HAP-1 (cell line): Measurements from ENCODE around the gene HEMK1.

Source experiments
- DNase-seq, 2 experiments: peaks; one replicate each; pipeline ENCODE4 v3.0.0-alpha.2; 2016 to 2020; ENCODE audit warnings: low spot score in 2 of 2
- H3K27me3 ChIP-seq: fragments of 250-450 bp; sonication (Bioruptor Pico); 2 replicates; pipeline ENCODE4 v1.5.1; 2020; ENCODE audit warnings: low read depth, mild to moderate bottlenecking, moderate library complexity
- H3K36me3 ChIP-seq: fragments of 250-450 bp; sonication (Bioruptor Pico); replicated peaks from 2 replicates; pipeline ENCODE4 v1.5.1; 2020; ENCODE audit warnings: mild to moderate bottlenecking
- H3K4me1 ChIP-seq: fragments of 250-450 bp; sonication (Bioruptor Pico); 2 replicates; pipeline ENCODE4 v1.5.1; 2020; ENCODE audit warnings: mild to moderate bottlenecking
- H3K4me3 ChIP-seq: fragments of 250-450 bp; sonication (Bioruptor Pico); 2 replicates; pipeline ENCODE4 v1.5.1; 2020; ENCODE audit warnings: mild to moderate bottlenecking, moderate library complexity
- H3K9me3 ChIP-seq: fragments of 250-450 bp; sonication (Bioruptor Pico); 2 replicates; pipeline ENCODE4 v1.5.1; 2020; ENCODE audit warnings: mild to moderate bottlenecking, moderate library complexity
- in situ Hi-C: fragments of 300-500 bp; cut with MboI; formaldehyde crosslinking; loops from 3 replicates; pipeline ENCODE4 v1.14.3; 2020; ENCODE audit warnings: low sequenced_read_pairs, inconsistent platforms, mixed read lengths

Gene HEMK1

GRCh38 chr3:50534681-50535330 lies 34.5 kb upstream of the HEMK1 start:
- no peaks in the 10 kb centered on the region for H3K36me3 ChIP-seq
- no peaks in the 10 kb centered on the region for H3K27me3 ChIP-seq
- no peak for DNase-seq
- H3K9me3 ChIP-seq = no peaks in the 10 kb centered on the region
- no peaks in the 10 kb centered on the region; the same call in 1 of the 2 replicates for H3K4me1 ChIP-seq
- H3K4me3 ChIP-seq = no peak overlapping the region
- in situ Hi-C loops = no loop called here

GRCh38 chr3:50536471-50537180 lies 32.7 kb upstream of the HEMK1 start:
- Histone ChIP-seq H3K4me1 (no peaks in the 10 kb centered on the region; the same call in 1 of the 2 replicates), H3K27me3 (no peaks in the 10 kb centered on the region), H3K4me3 (no peak overlapping the region), H3K36me3 (no peaks in the 10 kb centered on the region), H3K9me3 (no peaks in the 10 kb centered on the region)
- DNase-seq = no peak
- in situ Hi-C loops = no loop called here

- no peaks in the 10 kb centered on the region; the same call in 1 of the 2 replicates for H3K4me1 ChIP-seq
- in situ Hi-C loops = no loop called here
- H3K27me3 ChIP-seq = no peaks in the 10 kb centered on the region
- no peak overlapping the region for H3K4me3 ChIP-seq
- H3K36me3 ChIP-seq = no peaks in the 10 kb centered on the region
- DNase-seq = no peak
- no peaks in the 10 kb centered on the region for H3K9me3 ChIP-seq
Observed at GRCh38 chr3:50537421-50538129, 31.7 kb upstream of the HEMK1 start.

- no peak overlapping the region for H3K4me3 ChIP-seq
- no peaks in the 10 kb centered on the region for H3K27me3 ChIP-seq
- no peak for DNase-seq
- H3K9me3 ChIP-seq = no peaks in the 10 kb centered on the region
- no peaks in the 10 kb centered on the region; the same call in 1 of the 2 replicates for H3K4me1 ChIP-seq
- in situ Hi-C loops = no loop called here
- H3K36me3 ChIP-seq = no peaks in the 10 kb centered on the region
Observed at GRCh38 chr3:50539356-50540286, 29.7 kb upstream of the HEMK1 start.

DNA sequence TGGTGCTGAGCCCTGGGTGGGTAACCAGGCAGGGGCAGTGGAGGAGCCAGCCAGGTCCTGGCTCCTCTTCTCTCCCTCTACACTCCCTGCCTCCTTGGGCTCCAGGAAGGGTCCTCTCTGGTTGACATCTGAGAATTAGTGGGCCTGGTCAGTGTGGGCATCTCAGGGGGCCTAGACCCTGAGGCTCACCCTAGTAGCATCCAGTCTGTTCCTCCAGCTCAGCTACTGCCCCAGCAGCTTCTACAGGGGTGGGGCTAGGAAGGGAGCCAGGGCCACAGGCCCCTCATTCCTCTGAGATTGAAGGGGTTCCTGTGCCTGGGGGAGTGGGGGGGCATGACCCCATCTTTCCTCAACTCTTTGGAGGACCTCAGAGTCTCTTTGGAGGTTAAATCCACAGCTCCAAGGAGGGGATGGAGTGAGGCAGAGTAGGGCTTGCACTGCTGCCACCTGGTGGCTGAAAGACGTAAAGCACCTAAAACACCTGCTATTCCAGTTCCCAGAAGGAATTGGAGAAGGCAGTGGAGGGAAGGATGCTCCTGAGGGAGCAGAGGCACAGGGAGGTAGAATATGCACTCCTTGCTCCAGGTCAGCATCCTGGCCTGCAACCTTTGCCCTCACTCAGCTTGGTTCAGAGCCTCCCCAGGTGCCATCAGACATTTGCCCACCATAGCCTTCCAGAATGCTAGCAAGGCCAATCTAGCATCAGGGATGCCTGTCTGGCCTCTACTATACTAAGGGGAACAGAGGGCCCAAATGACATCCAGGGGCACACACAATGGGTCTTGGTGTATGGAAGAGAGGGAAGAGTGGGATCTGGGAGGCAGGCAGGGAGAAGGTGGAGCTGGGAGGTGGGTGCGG lies 26.9 kb upstream of the HEMK1 start:
- in situ Hi-C loops = no loop called here
- H3K36me3 ChIP-seq = no peaks in the 10 kb centered on the region
- H3K4me1 ChIP-seq = no peaks in the 10 kb centered on the region; the same call in 1 of the 2 replicates
- no peaks in the 10 kb centered on the region for H3K27me3 ChIP-seq
- no peaks in the 10 kb centered on the region for H3K9me3 ChIP-seq
- peak; percentile 76 to 89 for DNase-seq
- no peak overlapping the region for H3K4me3 ChIP-seq

GRCh38 chr3:50545781-50546180 lies 23.5 kb upstream of the HEMK1 start:
- DNase-seq = no peak
- Histone ChIP-seq H3K27me3 (no peaks in the 10 kb centered on the region), H3K9me3 (no peaks in the 10 kb centered on the region), H3K4me1 (peaks cover 3% of the 10 kb centered on the region; the same call in 1 of the 2 replicates), H3K36me3 (no peaks in the 10 kb centered on the region), H3K4me3 (no peak overlapping the region)
- in situ Hi-C loops = loop anchor here (5.0 kb wide), 2 partner anchors 108 to 198 kb away; partner anchors contain the start of gene ZMYND10

DNA sequence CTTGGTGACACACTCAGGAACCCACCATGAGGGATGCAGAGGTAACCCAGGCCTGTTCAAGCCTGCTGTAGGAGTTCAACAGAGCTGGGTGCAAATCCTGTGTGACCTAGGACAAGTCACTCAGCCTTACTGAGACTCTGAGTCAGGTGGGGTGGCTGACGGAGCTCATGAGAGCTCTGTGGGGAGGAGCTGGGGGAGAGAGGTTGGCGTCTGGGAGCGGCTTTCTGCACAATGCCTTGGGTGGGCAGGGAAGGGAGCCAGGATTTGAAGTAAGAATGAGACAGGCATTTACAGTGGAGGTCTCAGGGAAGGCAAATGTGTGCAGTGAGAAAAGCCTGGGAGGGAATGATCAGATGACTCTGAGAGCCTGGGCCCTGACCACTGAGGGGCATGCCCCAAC lies 20.1 kb upstream of the HEMK1 start:
- in situ Hi-C loops = loop anchor here (5.0 kb wide), 2 partner anchors 112 to 202 kb away; partner anchors contain the start of gene ZMYND10
- Histone ChIP-seq H3K36me3 (no peaks in the 10 kb centered on the region), H3K4me1 (peaks cover 3% of the 10 kb centered on the region; the same call in 1 of the 2 replicates), H3K27me3 (no peaks in the 10 kb centered on the region), H3K9me3 (no peaks in the 10 kb centered on the region), H3K4me3 (no peak overlapping the region)
- no peak for DNase-seq

DNA sequence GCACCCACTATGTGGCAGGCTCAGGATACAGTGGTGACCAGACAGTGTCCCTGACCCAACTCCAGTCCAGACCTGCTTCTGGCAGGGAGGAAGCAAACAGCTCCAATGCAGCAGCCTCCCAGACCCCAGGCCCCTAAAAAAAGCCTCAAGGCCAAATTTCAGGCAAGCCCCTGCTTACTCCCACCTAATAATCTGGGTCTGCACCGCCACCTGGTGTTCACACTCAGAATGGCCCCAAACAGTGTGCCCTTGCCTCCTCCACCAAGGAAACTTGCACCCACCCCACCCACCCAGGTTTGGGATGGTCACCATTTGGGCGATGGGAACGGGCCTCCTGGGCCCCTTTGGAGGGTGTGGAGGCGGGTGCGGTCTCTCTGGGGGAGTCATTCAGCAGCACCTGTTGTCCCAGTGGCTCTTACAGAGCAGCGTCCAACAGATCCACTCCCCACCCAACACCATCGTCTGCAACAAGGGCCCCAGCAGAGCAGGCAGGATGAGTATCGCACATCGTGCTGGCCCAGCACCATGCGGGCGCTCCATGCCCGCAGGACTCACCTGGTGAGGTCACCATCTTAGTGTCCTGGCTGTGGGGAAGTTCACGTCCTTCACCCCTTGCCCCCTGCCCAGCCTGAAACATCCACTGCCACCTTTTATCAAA lies 19.1 kb upstream of the HEMK1 start:
- in situ Hi-C loops = no loop called here
- no peaks in the 10 kb centered on the region for H3K9me3 ChIP-seq
- no peak overlapping the region for H3K4me3 ChIP-seq
- no peaks in the 10 kb centered on the region for H3K36me3 ChIP-seq
- H3K27me3 ChIP-seq = no peaks in the 10 kb centered on the region
- peak; percentile 61 to 89 for DNase-seq
- peaks cover 3% of the 10 kb centered on the region; the same call in 1 of the 2 replicates for H3K4me1 ChIP-seq

DNA sequence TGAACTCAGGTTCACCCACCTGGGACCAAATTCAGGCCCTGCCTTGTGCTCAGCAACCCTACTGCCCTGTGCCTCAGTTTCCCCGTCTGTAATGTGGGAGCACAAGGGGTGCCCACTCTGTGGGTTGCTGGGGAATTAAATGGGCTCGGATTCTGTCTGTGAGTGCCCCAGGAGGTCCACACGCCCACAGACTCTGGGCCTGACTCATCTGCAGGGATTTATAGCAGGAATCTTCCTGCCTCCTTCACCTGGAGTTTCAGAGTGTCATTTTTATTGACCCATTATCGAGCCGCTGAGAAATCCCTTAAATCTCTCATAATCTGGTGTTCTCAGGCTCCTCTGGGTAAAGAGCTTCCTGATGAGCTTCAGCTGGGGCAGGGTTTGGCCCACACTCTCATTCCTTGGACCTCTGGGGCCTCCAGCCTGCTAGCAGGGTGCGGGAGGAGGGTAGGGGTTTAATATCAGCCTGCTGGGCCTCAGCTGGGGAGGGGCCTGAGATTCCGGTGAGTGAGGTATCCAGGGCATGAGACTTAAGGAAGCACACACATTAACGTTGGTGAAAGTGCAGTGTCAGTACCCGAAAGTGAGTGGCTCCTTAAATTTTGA lies 18.2 kb upstream of the HEMK1 start:
- Histone ChIP-seq H3K4me1 (peaks cover 3% of the 10 kb centered on the region; the same call in 1 of the 2 replicates), H3K4me3 (no peak overlapping the region), H3K36me3 (no peaks in the 10 kb centered on the region), H3K9me3 (no peaks in the 10 kb centered on the region), H3K27me3 (0 out of 2 replicates have a peak, but pooled peaks cover 1% of the 10 kb centered on the region)
- in situ Hi-C loops = no loop called here
- DNase-seq = no peak

DNA sequence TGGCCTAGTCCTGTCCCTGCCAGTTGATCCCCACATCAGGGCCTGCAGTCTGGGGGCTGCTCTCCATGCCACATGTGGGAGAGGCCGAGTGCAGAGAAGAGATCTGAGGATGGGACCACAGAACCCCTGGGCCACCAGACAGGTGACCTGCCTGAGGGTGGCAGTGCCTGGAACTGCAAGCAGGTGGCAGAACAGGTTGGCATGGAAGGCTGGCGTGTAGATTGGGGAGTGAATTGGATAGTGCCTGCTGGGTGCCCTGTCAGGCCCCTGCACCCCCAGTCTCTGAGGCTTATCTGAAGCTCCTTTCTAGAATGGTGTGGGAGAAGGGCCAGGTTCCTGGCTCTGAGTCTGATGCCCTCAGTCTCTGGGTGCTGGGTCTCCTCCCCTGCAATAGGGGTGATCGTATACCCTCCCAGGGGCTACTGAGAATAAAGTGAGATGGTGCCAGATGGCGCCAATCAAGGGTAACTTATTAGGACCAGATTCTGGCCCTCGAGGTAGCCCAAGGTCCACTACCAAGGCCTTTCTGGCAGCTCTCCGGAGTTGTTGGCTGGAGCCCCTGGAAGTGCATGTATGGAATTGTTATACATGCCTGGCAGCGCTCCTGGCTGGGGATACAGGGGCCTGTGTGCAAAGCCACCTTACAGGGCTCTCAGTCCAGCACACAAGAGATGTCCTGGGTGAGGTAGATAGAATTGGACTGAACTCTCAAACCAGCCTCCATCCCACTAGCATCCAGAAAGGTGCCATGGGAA lies 17.5 kb upstream of the HEMK1 start:
- no peak overlapping the region for H3K4me3 ChIP-seq
- in situ Hi-C loops = no loop called here

DNA sequence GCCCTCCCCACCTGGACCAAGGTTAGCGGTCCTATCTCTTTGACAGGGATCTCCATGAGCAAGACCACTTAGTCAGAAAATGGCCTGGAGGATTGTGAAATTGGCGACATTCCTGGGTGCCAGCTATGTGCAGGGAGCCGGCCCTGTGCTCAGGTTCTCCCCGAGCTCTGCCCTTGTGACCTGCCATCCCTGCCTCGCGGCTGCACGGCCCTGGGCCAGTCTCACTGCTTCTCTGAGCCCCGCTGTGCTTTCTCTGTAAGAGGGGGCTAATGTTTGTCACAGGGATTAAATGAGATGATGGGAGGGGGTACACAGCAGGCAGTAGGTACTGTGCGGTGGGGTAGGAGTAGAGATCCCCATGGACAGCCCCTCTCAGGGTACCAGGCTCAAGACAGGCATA lies 16.7 kb upstream of the HEMK1 start:
- Histone ChIP-seq H3K36me3 (no peaks in the 10 kb centered on the region), H3K4me1 (peaks cover 3% of the 10 kb centered on the region; the same call in 1 of the 2 replicates), H3K9me3 (no peaks in the 10 kb centered on the region), H3K4me3 (no peak overlapping the region), H3K27me3 (peaks cover 11% of the 10 kb centered on the region)
- DNase-seq = no peak
- in situ Hi-C loops = no loop called here

More for the DNA sequence above, 17.5 kb upstream of the HEMK1 start:
- Histone ChIP-seq H3K9me3 (no peaks in the 10 kb centered on the region), H3K4me1 (peaks cover 3% of the 10 kb centered on the region; the same call in 1 of the 2 replicates), H3K36me3 (no peaks in the 10 kb centered on the region), H3K27me3 (peaks cover 4% of the 10 kb centered on the region; the same call in 1 of the 2 replicates)
- no peak for DNase-seq
